HG02870 (cell line): ENCODE results near the gene ERC1.
"Not testable (repeated sequence)": the region's sequence is repeated elsewhere in the genome, so short reads cannot be mapped to it uniquely, and the experiment has no call there.

ENCODE experiments used
- ATAC-seq: cut with Tn5 transposase; IDR thresholded peaks from one replicate; pipeline ENCODE4 v1.9.1; 2021; ENCODE audit warnings: mild to moderate bottlenecking, moderate library complexity; ENCODE audit not compliant: unreplicated experiment

Gene ERC1

GRCh38 chr12:1115484-1116231 is 124.6 kb downstream of the ERC1 start:
- no peak for ATAC-seq

- ATAC-seq, result no peak
Measured at GRCh38 chr12:1117371-1117770, 126.3 kb downstream of the ERC1 start.

GRCh38 chr12:1117970-1118563 is 127.0 kb downstream of the ERC1 start:
- ATAC-seq, result no peak

GRCh38 chr12:1122786-1123185 is 131.8 kb downstream of the ERC1 start:
- ATAC-seq, result no peak

- no peak for ATAC-seq
Measured at GRCh38 chr12:1126091-1126490, 135.1 kb downstream of the ERC1 start.

- no peak for ATAC-seq
Measured at GRCh38 chr12:1127021-1127420, 136.0 kb downstream of the ERC1 start.

- ATAC-seq, result no peak
Measured at GRCh38 chr12:1130164-1130563, 139.1 kb downstream of the ERC1 start.

- ATAC-seq, result no peak
Measured at GRCh38 chr12:1130571-1130970, 139.5 kb downstream of the ERC1 start.

- ATAC-seq, result no peak
Measured at GRCh38 chr12:1131811-1132224, 140.8 kb downstream of the ERC1 start.

GRCh38 chr12:1132311-1132710 is 141.3 kb downstream of the ERC1 start:
- no peak for ATAC-seq

- no peak for ATAC-seq
Measured at GRCh38 chr12:1138691-1139090, 147.7 kb downstream of the ERC1 start.

- ATAC-seq, result not testable (repeated sequence)
Measured at GRCh38 chr12:1146758-1147157, 155.7 kb downstream of the ERC1 start.

- no peak for ATAC-seq
Measured at GRCh38 chr12:1147821-1148220, 156.8 kb downstream of the ERC1 start.

- ATAC-seq, result no peak
Measured at GRCh38 chr12:1157046-1157445, 166.0 kb downstream of the ERC1 start.

- ATAC-seq, result no peak
Measured at GRCh38 chr12:1161197-1161596, 170.2 kb downstream of the ERC1 start.

GRCh38 chr12:1162081-1162760 is 171.2 kb downstream of the ERC1 start:
- ATAC-seq, result no peak

GRCh38 chr12:1167784-1168183 is 176.8 kb downstream of the ERC1 start:
- no peak for ATAC-seq

- ATAC-seq, result no peak
Measured at GRCh38 chr12:1170411-1170810, 179.4 kb downstream of the ERC1 start.

GRCh38 chr12:1171657-1172408 is 180.8 kb downstream of the ERC1 start:
- no peak for ATAC-seq

GRCh38 chr12:1173781-1174617 is 183.0 kb downstream of the ERC1 start:
- no peak for ATAC-seq
